SH-SY5Y (cell line): ENCODE results near the gene NGDN.

Experiments
- GATA2 ChIP-seq: IDR thresholded peaks from 2 replicates; pipeline ENCODE4 v1.6.1; 2011; ENCODE audit warnings: mild to moderate bottlenecking, low read depth, low read length
- GATA3 ChIP-seq: IDR thresholded peaks from 2 replicates; pipeline ENCODE4 v1.6.1; 2011; ENCODE audit warnings: low read depth, mild to moderate bottlenecking, low read length, moderate library complexity

Gene NGDN

GRCh38 chr14:23469127-23469905 lies at the start of gene NGDN:
Gene NGDN, plus strand, starts transcription at chr14:23469703. Its CDS starts 13 bp downstream, at chr14:23469716.
- TF ChIP-seq GATA3 = no peak
- TF ChIP-seq GATA2 = no peak

GRCh38 chr14:23421594-23421993 lies 47.9 kb upstream of the NGDN start:
- no peak for TF ChIP-seq GATA2
- no peak for TF ChIP-seq GATA3

- TF ChIP-seq GATA2 = no peak
- TF ChIP-seq GATA3 = no peak
Observed at GRCh38 chr14:23423657-23424056, 45.8 kb upstream of the NGDN start.

- TF ChIP-seq GATA2 (no peak), GATA3 (no peak)
Observed at GRCh38 chr14:23425169-23425568, 44.3 kb upstream of the NGDN start.

- TF ChIP-seq GATA3 (no peak), GATA2 (no peak)
Observed at GRCh38 chr14:23428686-23429495, 40.6 kb upstream of the NGDN start.

- no peak for TF ChIP-seq GATA2
- TF ChIP-seq GATA3 = no peak
Observed at GRCh38 chr14:23430016-23430722, 39.3 kb upstream of the NGDN start.

- TF ChIP-seq GATA2 (no peak), GATA3 (no peak)
Observed at GRCh38 chr14:23430723-23431085, 38.8 kb upstream of the NGDN start.

GRCh38 chr14:23431486-23431885 lies 38.0 kb upstream of the NGDN start:
- TF ChIP-seq GATA3 (no peak), GATA2 (no peak)

GRCh38 chr14:23432102-23432925 lies 37.2 kb upstream of the NGDN start:
- TF ChIP-seq GATA2 = no peak
- TF ChIP-seq GATA3 = no peak

GRCh38 chr14:23432946-23433345 lies 36.6 kb upstream of the NGDN start:
- TF ChIP-seq GATA2 = no peak
- TF ChIP-seq GATA3 = no peak

GRCh38 chr14:23433457-23433856 lies 36.0 kb upstream of the NGDN start:
- TF ChIP-seq GATA3 = no peak
- no peak for TF ChIP-seq GATA2

- TF ChIP-seq GATA3 = no peak
- no peak for TF ChIP-seq GATA2
Observed at GRCh38 chr14:23434488-23435222, 34.8 kb upstream of the NGDN start.
